GM12874 (cell line): Measurements from ENCODE around the gene ATOSA.

Experiments
- TF ChIP-seq, protein P1 (sequence below): IDR thresholded peaks from 2 replicates; pipeline ENCODE4 v1.5.1; 2011; ENCODE audit warnings: low read depth, mild to moderate bottlenecking, control low read depth, low read length, moderate library complexity; ENCODE audit not compliant: insufficient read depth

ATOSA gene

DNA sequence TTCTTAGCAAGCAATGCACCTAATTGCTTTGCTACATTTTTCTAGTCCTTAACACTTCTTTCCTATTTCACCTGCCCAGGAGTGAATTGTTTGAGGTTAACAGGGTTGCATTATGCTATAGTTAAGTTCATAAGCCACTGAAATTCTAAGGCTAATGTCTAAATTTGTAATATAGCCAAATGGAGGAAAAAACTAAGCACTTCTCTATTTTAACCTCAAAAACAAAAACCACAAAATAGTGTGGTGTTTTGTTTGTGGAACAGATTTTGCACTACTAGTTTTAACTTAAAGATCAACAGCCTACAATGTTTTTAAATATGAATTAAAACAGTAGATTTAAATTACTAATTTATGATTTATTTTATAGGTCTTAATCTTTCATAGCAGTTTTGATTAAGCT, 5.5 kb downstream of the ATOSA start:
- TF ChIP-seq, protein P1, sequence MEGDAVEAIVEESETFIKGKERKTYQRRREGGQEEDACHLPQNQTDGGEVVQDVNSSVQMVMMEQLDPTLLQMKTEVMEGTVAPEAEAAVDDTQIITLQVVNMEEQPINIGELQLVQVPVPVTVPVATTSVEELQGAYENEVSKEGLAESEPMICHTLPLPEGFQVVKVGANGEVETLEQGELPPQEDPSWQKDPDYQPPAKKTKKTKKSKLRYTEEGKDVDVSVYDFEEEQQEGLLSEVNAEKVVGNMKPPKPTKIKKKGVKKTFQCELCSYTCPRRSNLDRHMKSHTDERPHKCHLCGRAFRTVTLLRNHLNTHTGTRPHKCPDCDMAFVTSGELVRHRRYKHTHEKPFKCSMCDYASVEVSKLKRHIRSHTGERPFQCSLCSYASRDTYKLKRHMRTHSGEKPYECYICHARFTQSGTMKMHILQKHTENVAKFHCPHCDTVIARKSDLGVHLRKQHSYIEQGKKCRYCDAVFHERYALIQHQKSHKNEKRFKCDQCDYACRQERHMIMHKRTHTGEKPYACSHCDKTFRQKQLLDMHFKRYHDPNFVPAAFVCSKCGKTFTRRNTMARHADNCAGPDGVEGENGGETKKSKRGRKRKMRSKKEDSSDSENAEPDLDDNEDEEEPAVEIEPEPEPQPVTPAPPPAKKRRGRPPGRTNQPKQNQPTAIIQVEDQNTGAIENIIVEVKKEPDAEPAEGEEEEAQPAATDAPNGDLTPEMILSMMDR = no peak

DNA sequence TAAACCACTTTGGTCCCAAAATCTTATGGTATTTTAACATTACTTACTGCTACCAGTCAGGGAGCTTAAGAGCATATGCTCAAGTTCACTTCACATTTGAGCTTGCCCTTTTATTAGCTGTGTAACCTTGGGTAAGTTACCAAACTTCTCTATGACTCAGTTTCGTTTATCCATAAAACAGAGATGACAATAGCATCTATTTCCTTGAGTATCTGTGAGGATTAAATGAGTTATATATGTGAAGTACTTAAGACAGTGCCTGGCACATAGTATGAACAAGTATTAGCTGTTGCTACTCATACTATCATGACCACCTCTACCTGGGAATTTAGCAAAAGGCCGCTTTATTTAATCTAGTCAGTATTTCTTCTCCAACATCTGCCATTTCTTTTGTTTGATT, 5.9 kb downstream of the ATOSA start:
- TF ChIP-seq, protein P1 = no peak

DNA sequence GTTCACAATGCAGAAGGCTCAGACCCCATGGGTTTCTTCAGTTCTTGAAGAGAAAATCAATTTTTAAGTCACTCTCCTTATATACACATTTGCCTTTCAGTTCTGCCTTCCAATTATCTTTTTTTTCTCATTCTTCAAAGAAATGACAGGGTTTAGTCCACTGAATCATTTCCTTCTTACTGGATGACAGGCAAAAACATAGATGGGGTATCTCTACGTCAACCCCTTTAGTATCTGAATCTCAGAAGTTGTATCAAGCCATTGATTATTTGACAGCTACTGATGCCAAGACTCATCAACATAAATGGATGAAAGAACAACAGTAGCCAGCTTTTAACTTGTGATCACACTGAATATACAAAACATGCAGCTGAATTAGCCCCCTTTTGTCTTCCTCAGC, 6.5 kb downstream of the ATOSA start:
- TF ChIP-seq, protein P1 = no peak

DNA sequence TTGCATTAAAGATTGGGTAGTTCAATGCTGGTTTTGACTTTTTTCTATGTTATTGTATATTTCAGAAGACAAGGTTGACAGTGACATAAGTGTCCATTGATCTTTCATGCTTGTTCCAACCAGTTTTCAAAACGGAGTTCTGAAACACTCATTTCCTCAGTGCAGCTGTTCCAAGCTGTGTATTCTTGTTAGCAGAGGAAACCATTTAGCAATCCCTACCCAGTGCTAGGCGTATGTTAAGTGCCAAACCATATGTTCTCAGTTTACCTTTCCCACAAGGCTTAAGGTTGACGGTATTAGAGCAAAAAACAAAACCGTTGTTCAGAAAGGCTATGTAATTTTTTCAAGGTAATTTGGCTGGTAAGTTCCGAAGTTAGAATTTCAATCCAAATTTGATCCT, 9.1 kb downstream of the ATOSA start:
- TF ChIP-seq, protein P1 = no peak

DNA sequence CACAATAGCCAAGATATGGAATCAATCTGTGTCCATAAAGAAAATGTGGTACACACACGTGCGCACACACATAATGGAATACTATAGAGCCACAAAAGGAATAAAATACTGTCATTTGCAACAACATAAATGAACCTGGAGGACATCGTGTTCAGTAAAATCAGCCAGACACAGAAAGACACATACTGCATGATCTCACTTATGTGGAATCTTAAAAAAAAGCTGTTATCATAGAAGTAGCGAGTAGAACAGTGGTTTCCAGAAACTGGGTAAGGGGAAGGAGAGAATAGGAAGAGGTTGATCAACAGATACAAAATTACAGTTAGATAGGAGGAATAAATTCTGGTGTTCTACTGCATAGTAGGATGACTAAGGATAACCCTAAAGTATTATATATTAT, 11.1 kb downstream of the ATOSA start:
- TF ChIP-seq, protein P1 = no peak

DNA sequence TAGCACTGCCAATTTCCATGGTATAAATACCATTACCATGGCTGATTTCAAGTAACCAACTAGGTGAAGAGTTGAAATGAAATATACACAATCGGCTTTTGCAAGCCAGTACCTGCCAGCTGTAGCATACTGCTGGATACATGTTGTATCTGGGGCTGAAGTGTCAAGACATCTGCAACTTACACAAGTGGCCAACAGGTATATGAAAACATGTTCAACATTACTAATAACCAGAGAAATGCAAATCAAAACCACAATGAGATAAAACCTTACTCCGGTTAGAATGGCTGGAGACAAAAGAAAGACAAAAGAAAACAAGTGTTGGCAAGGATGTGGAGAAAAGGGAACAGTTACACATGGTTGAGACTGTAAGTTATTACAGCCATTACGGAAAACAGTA, 11.6 kb downstream of the ATOSA start:
- TF ChIP-seq, protein P1 = no peak

DNA sequence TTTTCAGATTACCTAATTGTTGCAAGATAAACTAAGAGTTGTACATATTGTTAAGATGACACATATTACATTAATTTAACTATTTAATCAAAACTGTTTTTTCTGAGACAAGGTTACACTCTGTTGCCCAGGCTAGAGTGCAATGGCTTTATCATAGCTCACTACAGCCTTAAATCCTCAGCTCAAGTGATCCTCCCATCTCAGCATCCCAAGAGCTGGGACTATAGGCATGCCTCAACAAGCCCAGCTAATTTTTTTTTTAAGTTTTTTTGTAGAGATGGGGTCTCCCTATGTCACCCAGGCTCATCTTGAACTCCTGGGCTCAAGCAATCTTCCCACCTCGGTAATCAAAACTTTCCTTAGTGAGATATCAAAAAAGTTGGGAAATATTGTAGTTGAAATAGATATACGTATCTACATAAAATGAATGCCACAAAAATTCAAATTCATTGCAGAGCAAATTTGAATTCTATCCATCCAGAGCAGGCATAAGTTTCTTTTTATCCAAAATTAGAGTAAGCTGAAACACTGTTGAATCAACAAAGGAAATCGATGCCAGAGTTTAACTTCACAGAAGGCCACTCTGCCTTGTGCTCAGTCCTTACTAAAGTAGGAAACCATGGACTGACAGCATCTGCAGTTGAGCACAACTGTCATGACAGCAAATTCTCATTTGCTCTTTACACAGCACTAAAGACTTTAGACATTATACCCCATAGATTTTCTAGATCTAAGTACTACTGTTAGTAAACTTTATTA, 15.5 kb downstream of the ATOSA start:
- TF ChIP-seq, protein P1 = no peak
